GM13977 (cell line): ENCODE data around the gene SLC22A8.
"Not testable (repeated sequence)": the region's sequence is repeated elsewhere in the genome, so short reads cannot be mapped to it uniquely, and the experiment has no call there.

Experiments
- DNase-seq: peaks from one replicate; pipeline ENCODE4 v3.0.0; 2012; ENCODE audit warnings: low spot score
- CTCF ChIP-seq: IDR thresholded peaks from 2 replicates; pipeline ENCODE4 v1.5.1; 2012; ENCODE audit warnings: mild to moderate bottlenecking, control low read depth; ENCODE audit not compliant: insufficient read depth; ENCODE audit errors: extremely low read depth, missing control alignments
- in situ Hi-C: fragments of 300-500 bp; cut with MboI; formaldehyde crosslinking; loops from one replicate; pipeline ENCODE4 v1.12.0; 2022; ENCODE audit warnings: low sequenced_read_pairs, low pct_unique_long_range_greater_than_20kb, mixed read lengths, inconsistent platforms; ENCODE audit not compliant: unreplicated experiment

SLC22A8 gene

GRCh38 chr11:62953811-62954210 is 61.8 kb downstream of the SLC22A8 start:
- no peak for TF ChIP-seq CTCF
- in situ Hi-C loops, result no loop called here
- DNase-seq, result no peak

- TF ChIP-seq CTCF, result no peak
- no peak for DNase-seq
- in situ Hi-C loops, result no loop called here
These were observed 66.8 kb downstream of the SLC22A8 start for GRCh38 chr11:62948765-62949320.

DNA sequence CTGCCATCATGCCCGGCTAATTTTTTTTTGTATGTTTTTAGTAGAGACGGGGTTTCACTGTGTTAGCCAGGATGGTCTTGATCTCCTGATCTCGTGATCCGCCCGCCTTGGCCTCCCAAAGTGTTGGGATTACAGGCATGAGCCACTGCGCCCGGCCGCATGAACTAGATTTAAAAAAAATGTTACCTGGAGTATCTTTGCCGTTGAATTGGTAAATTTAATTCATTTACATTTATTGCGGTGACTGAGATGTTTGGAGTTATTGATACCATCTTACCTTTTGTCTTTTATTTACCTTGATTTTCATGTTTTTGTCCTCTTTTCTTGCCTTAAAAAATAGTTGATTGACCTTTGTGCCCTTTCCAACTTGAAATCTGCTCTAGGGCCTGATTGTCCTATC is 70.1 kb downstream of the SLC22A8 start:
- in situ Hi-C loops, DNase-seq: not testable (repeated sequence)
